ENCODE measurements around the gene MARS1.

GRCh38 chr12:57473886-57474285 is 14.0 kb upstream of the MARS1 start:
- TF ChIP-seq CTCF (IDR thresholded peaks at IDR 0.05) = no peak
- no peak for TF ChIP-seq POLR2A (IDR thresholded peaks at IDR 0.05; ENCODE audit: low read depth)
- no peak for TF ChIP-seq POLR2AphosphoS5 (IDR thresholded peaks at IDR 0.05)

All from esophagus muscularis mucosa (tissue), 3 donors.